GM12865 (cell line): ENCODE data around the gene AMMECR1.
A peak's percentile ranks its signal among the peaks of the same experiment; 100 is the strongest.

Source experiments
- DNase-seq: peaks from one replicate; pipeline ENCODE4 v3.0.0; 2010; ENCODE audit warnings: low read depth
- H3K4me3 ChIP-seq: 2 replicates; pipeline ENCODE4 v1.5.1; 2011; ENCODE audit warnings: mild to moderate bottlenecking, low read depth, low read length, control low read depth
- TF ChIP-seq, protein P1 (sequence below): IDR thresholded peaks from 2 replicates; pipeline ENCODE4 v1.5.1; 2011; ENCODE audit warnings: low read length, control low read depth, low read depth, inconsistent platforms; ENCODE audit not compliant: insufficient read depth; ENCODE audit errors: missing control alignments

AMMECR1 gene

GRCh38 chrX:110317820-110318663 is at the start of gene AMMECR1:
AMMECR1 (minus strand) TSS chrX:110318085; CDS start chrX:110318071, 14 bp downstream.
- DNase-seq: peak; percentile 90
- peak within 1 kb of the TSS; percentile 72 for H3K4me3 ChIP-seq
- TF ChIP-seq, protein P1, sequence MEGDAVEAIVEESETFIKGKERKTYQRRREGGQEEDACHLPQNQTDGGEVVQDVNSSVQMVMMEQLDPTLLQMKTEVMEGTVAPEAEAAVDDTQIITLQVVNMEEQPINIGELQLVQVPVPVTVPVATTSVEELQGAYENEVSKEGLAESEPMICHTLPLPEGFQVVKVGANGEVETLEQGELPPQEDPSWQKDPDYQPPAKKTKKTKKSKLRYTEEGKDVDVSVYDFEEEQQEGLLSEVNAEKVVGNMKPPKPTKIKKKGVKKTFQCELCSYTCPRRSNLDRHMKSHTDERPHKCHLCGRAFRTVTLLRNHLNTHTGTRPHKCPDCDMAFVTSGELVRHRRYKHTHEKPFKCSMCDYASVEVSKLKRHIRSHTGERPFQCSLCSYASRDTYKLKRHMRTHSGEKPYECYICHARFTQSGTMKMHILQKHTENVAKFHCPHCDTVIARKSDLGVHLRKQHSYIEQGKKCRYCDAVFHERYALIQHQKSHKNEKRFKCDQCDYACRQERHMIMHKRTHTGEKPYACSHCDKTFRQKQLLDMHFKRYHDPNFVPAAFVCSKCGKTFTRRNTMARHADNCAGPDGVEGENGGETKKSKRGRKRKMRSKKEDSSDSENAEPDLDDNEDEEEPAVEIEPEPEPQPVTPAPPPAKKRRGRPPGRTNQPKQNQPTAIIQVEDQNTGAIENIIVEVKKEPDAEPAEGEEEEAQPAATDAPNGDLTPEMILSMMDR: no peak

DNA sequence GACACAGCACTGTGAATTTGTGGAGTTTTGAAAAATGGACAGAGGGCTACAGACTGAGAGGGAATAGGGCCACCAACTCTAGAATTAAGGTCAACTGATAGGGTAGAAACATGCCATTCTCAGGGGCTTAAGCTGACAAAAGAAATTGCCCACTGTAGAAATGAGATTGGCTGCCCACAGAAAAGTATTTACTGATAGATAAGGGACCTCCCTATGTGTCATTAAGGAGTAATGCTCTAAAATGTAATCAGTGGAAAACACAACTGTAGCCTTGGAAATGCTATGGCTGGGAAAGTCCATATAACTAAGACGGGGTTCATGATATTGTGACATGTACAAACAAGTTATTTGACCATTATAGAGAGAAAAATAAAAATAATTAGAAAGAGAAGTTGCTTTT is 45.4 kb upstream of the AMMECR1 start:
- no peak overlapping the region for H3K4me3 ChIP-seq
- TF ChIP-seq, protein P1: no peak
- no peak for DNase-seq

DNA sequence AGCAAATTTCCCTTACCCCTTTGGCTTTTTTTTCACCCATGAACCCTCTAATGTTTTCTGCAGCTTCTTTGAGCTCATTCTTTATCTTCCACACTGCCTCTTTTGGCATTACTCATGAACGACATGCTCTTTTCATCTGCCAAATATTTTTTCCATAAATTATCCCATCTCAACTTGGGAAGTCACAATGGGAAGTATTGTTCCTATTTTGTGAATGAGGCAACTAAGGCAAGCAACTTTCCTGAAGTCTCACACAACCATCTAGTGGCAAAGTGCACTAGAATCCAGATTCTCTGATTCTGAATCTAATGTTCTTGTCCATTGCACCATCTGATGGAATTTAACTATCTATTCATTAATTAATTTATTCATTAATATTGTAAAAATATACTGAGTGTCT is 41.4 kb upstream of the AMMECR1 start:
- TF ChIP-seq, protein P1: no peak
- DNase-seq: no peak
- H3K4me3 ChIP-seq: no peak overlapping the region

GRCh38 chrX:110358548-110358947 is 40.7 kb upstream of the AMMECR1 start, which contains the start of gene RTL9:
RTL9 (plus strand) TSS chrX:110358848; CDS start chrX:110450618, 91,770 bp downstream.
- DNase-seq: no peak
- TF ChIP-seq, protein P1: no peak
- H3K4me3 ChIP-seq: no peak within 1 kb of the TSS

DNA sequence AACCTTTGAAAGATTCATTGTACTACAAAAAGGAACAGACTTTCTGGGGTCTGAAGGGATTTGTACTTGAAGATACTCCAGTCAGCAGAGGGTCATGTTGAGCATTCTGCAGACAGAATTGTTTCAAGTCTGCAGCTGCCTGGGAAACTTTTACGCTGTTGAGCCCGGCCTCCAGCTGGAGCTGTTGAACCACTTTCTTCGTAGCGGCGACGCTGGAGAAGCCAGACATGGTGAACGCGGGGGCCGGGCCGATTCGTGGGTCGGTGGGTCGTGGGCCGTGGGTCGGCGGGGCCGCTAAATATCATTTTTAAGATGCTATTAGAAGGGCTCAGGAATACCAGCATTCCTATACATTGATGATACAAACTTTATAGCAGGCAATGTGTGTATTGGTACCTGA is 28.8 kb upstream of the AMMECR1 start:
- no peak overlapping the region for H3K4me3 ChIP-seq
- TF ChIP-seq, protein P1: no peak
- DNase-seq: no peak

GRCh38 chrX:110341189-110342035 is 23.5 kb upstream of the AMMECR1 start:
- TF ChIP-seq, protein P1: no peak
- H3K4me3 ChIP-seq: no peak overlapping the region
- peak; percentile 26 for DNase-seq
